HepG2 (cell line): ENCODE measurements around the gene ZFHX3. TPM values are rescaled to one million over a fixed set of nuclear protein-coding genes. Genes with fewer than 3 reads are reported as not detected.

Experiments used
- ARNT2 ChIP-seq: sonication (generic); formaldehyde crosslinking; IDR thresholded peaks from 2 replicates; pipeline ENCODE4 v1.8.0; 2022; ENCODE audit warnings: mild to moderate bottlenecking, low read depth, missing genetic modification reagents, moderate library complexity
- BCLAF1 ChIP-seq: fragments of 450-650 bp; IDR thresholded peaks from 2 replicates; pipeline ENCODE4 v1.6.1; 2017; ENCODE audit warnings: mild to moderate bottlenecking
- GATA4 ChIP-seq: sonication (generic); IDR thresholded peaks from 2 replicates; pipeline ENCODE4 v1.6.1; 2016; ENCODE audit warnings: antibody characterized with exemption, low read depth, borderline replicate concordance
- MAFF ChIP-seq: IDR thresholded peaks from 2 replicates; pipeline ENCODE4 v1.6.1; 2011; ENCODE audit warnings: low read depth, low read length, improper control_type of control experiment
- NFE2 ChIP-seq: sonication (generic); formaldehyde crosslinking; IDR thresholded peaks from 2 replicates; pipeline ENCODE4 v1.4.0; 2020; ENCODE audit warnings: missing genetic modification reagents
- NKX3-1 ChIP-seq: sonication (generic); formaldehyde crosslinking; IDR thresholded peaks from 2 replicates; pipeline ENCODE4 v1.5.0; 2020; ENCODE audit warnings: missing genetic modification reagents
- SALL1 ChIP-seq: sonication (generic); formaldehyde crosslinking; IDR thresholded peaks from 2 replicates; pipeline ENCODE4 v1.8.0; 2022; ENCODE audit warnings: mild to moderate bottlenecking, missing genetic modification reagents
- SP4 ChIP-seq: sonication (generic); formaldehyde crosslinking; IDR thresholded peaks from 2 replicates; pipeline ENCODE4 v1.8.1; 2023; ENCODE audit warnings: mild to moderate bottlenecking, missing genetic modification reagents
- THYN1 ChIP-seq: sonication (generic); formaldehyde crosslinking; IDR thresholded peaks from 2 replicates; pipeline ENCODE4 v1.8.1; 2023; ENCODE audit warnings: low read depth, mild to moderate bottlenecking, moderate library complexity, missing genetic modification reagents, borderline replicate concordance
- U2AF1 ChIP-seq: fragments of 200-400 bp; formaldehyde crosslinking; optimal IDR thresholded peaks from 2 replicates; pipeline ENCODE3; 2017; ENCODE audit warnings: mild to moderate bottlenecking, low read depth, low read length
- ZFP36 ChIP-seq: fragments of 150-350 bp; IDR thresholded peaks from 2 replicates; pipeline ENCODE4 v1.6.1; 2018; ENCODE audit warnings: borderline replicate concordance, low read length, low read depth; ENCODE audit not compliant: partially characterized antibody
- ZFY ChIP-seq: sonication (generic); formaldehyde crosslinking; IDR thresholded peaks from 2 replicates; pipeline ENCODE4 v1.4.0; 2020; ENCODE audit warnings: missing genetic modification reagents
- ZMYM2 ChIP-seq: sonication (generic); formaldehyde crosslinking; IDR thresholded peaks from 2 replicates; pipeline ENCODE4 v1.8.0; 2022; ENCODE audit warnings: mild to moderate bottlenecking, missing genetic modification reagents
- ZNF251 ChIP-seq: sonication (generic); formaldehyde crosslinking; IDR thresholded peaks from 2 replicates; pipeline ENCODE4 v1.9.0; 2021; ENCODE audit warnings: mild to moderate bottlenecking, missing genetic modification reagents
- ZNF546 ChIP-seq: sonication (generic); formaldehyde crosslinking; conservative IDR thresholded peaks from 2 replicates; pipeline ENCODE4 v1.8.1; 2023; ENCODE audit warnings: mild to moderate bottlenecking, missing genetic modification reagents
- ZNF567 ChIP-seq: sonication (generic); formaldehyde crosslinking; IDR thresholded peaks from 2 replicates; pipeline ENCODE4 v1.8.1; 2023; ENCODE audit warnings: mild to moderate bottlenecking, missing genetic modification reagents, borderline replicate concordance
- ZNF709 ChIP-seq: sonication (generic); formaldehyde crosslinking; IDR thresholded peaks from 2 replicates; pipeline ENCODE4 v1.5.0; 2020; ENCODE audit warnings: mild to moderate bottlenecking, missing genetic modification reagents
- ZNF720 ChIP-seq: sonication (generic); formaldehyde crosslinking; IDR thresholded peaks from 2 replicates; pipeline ENCODE4 v1.4.0; 2020; ENCODE audit warnings: missing genetic modification reagents
- ZNF740 ChIP-seq: sonication (generic); formaldehyde crosslinking; IDR thresholded peaks from 2 replicates; pipeline ENCODE4 v1.4.0; 2020; ENCODE audit warnings: missing genetic modification reagents
- ZNF772 ChIP-seq: sonication (generic); formaldehyde crosslinking; IDR thresholded peaks from 2 replicates; pipeline ENCODE4 v1.5.0; 2020; ENCODE audit warnings: mild to moderate bottlenecking, missing genetic modification reagents
- ZNF788 ChIP-seq: sonication (generic); formaldehyde crosslinking; IDR thresholded peaks from 2 replicates; pipeline ENCODE4 v1.5.0; 2020; ENCODE audit warnings: mild to moderate bottlenecking, missing genetic modification reagents, borderline replicate concordance
- ZNF816 ChIP-seq: sonication (generic); formaldehyde crosslinking; IDR thresholded peaks from 2 replicates; pipeline ENCODE4 v1.8.0; 2022; ENCODE audit warnings: missing genetic modification reagents, mild to moderate bottlenecking, borderline replicate concordance
- ZSCAN9 ChIP-seq: IDR thresholded peaks from 2 replicates; pipeline ENCODE4 v1.6.1; 2016; ENCODE audit warnings: borderline replicate concordance
- polyA plus RNA-seq, 8 experiments: library from polyadenylated mRNA; depleted of rRNA in 3 of 8; stranded (reverse) in 7 of 8; unstranded in 1 of 8; fragments of >200 nt; fragmentation: Illumina TruSeq in 4 of 8; extraction: Trizol in 4 of 8; gene quantifications; 2 replicates each; pipeline versions ENCODE4 v1.2.1 to v1.2.3, GENCODE V29; 2011 to 2016; ENCODE audit warnings: low read depth in 4 of 8, missing spikeins in 1 of 8, mixed read lengths in 1 of 8; ENCODE audit not compliant: insufficient read depth in 1 of 8
- total RNA-seq, 5 experiments: library from RNA; depleted of rRNA; stranded (reverse); fragments of >200 nt; fragmentation: Illumina TruSeq; extraction: Trizol; gene quantifications; 2 replicates each; pipeline ENCODE4 v1.2.3, GENCODE V29; 2016; ENCODE audit warnings: low read depth in 1 of 5
- TF ChIP-seq, protein P1 (sequence below): sonication (generic); formaldehyde crosslinking; IDR thresholded peaks from 2 replicates; pipeline ENCODE4 v1.4.0; 2020; ENCODE audit warnings: missing genetic modification reagents

ZFHX3 gene
- total and polyA plus RNA-seq, 2 of the 13 experiments (the other 11 are each of a cell fraction or from before 2014, with no cell fraction given) = 5.0 to 6.0 TPM

DNA sequence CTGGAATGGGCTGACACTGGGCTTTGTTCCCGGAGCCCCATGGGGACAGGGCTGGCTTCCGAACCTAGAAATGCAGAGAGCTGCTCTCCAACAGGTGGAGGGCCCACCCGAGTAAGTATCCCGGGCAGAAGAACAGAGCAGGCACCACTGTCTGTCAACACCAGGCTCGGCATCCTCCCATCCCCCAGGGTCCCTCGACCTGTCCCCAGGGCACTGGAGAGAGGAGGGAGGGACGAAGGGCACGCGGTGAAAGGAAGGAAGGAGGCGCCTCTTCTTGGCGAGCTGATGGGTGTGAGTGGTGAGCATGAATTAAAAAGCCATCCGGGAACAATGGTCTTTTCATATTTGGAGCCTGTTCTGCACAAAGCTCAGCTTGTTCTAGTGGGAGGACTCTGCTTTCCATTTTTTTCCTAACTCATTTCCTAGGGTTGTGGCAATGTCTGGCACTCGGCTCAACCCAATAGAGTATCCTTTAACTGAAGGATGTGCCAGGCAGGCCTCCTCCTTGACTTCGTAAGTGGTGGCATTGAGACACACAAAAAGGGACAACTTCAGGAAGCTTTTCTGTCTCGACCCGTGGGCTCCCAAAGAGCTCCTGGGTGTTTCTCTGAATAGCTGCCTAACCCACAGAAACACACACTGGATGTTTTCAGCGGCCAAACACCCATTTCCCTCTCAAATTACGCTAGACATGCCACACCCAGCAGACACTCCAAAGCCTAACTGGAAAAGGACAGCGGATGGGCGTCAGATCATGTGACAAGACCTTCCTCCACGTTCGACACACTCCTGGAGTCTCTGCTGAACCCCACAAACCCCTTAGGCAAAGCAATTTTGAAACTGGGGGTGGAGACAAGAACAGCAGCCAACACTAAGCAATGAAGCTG is 47.7 kb downstream of the ZFHX3 start (continued):
- TF ChIP-seq NKX3-1 (CRISPR knock-in tag) (no peak), U2AF1 (no peak), SALL1 (CRISPR knock-in tag) (peak; percentile 87), ZNF709 (no peak), GATA4 (no peak), THYN1 (CRISPR knock-in tag) (no peak), ZNF772 (no peak; the same call in 1 of the 2 replicates), ZMYM2 (CRISPR knock-in tag) (0 out of 2 replicates have a peak, but pooled peaks have one; percentile 40), SP4 (CRISPR knock-in tag) (no peak; the same call in none of the 2 replicates), ZNF720 (CRISPR knock-in tag) (no peak), ZFY (CRISPR knock-in tag) (no peak; the same call in 1 of the 2 replicates), ZNF546 (CRISPR knock-in tag) (no peak), ZNF816 (CRISPR knock-in tag) (no peak), NFE2 (no peak), ARNT2 (no peak), ZNF567 (CRISPR knock-in tag) (0 out of 2 replicates have a peak, but pooled peaks have one; percentile 27), ZNF788 (CRISPR knock-in tag) (no peak; the same call in 1 of the 2 replicates), ZNF740 (CRISPR knock-in tag) (no peak), ZNF251 (CRISPR knock-in tag) (no peak), MAFF (no peak), BCLAF1 (no peak), ZSCAN9 (CRISPR knock-in tag) (0 out of 2 replicates have a peak, but pooled peaks have one; percentile 24), ZFP36 (no peak)
- TF ChIP-seq, protein P1, sequence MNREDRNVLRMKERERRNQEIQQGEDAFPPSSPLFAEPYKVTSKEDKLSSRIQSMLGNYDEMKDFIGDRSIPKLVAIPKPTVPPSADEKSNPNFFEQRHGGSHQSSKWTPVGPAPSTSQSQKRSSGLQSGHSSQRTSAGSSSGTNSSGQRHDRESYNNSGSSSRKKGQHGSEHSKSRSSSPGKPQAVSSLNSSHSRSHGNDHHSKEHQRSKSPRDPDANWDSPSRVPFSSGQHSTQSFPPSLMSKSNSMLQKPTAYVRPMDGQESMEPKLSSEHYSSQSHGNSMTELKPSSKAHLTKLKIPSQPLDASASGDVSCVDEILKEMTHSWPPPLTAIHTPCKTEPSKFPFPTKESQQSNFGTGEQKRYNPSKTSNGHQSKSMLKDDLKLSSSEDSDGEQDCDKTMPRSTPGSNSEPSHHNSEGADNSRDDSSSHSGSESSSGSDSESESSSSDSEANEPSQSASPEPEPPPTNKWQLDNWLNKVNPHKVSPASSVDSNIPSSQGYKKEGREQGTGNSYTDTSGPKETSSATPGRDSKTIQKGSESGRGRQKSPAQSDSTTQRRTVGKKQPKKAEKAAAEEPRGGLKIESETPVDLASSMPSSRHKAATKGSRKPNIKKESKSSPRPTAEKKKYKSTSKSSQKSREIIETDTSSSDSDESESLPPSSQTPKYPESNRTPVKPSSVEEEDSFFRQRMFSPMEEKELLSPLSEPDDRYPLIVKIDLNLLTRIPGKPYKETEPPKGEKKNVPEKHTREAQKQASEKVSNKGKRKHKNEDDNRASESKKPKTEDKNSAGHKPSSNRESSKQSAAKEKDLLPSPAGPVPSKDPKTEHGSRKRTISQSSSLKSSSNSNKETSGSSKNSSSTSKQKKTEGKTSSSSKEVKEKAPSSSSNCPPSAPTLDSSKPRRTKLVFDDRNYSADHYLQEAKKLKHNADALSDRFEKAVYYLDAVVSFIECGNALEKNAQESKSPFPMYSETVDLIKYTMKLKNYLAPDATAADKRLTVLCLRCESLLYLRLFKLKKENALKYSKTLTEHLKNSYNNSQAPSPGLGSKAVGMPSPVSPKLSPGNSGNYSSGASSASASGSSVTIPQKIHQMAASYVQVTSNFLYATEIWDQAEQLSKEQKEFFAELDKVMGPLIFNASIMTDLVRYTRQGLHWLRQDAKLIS = no peak
